ENCODE results near the gene OLFM4.

Gene OLFM4

GRCh38 chr13:53017433-53017970, 11.1 kb upstream of the OLFM4 start:
- H3K27ac ChIP-seq (ENCODE audit: low read length) = no peak overlapping the region
- H3K36me3 ChIP-seq (ENCODE audit: insufficient read depth, low read depth, low read length) = no peaks in the 10 kb centered on the region
- no peak overlapping the region for H3K9ac ChIP-seq (ENCODE audit: low read depth, low read length)
- H3K9me3 ChIP-seq (ENCODE audit: insufficient read depth, low read depth, low read length) = no peaks in the 10 kb centered on the region
- H3K4me3 ChIP-seq (ENCODE audit: low read length) = no peak overlapping the region
- H3K4me1 ChIP-seq (ENCODE audit: insufficient read depth, low read length) = peaks cover 11% of the 10 kb centered on the region; the same call in 1 of the 2 replicates
- no peaks in the 10 kb centered on the region for H3K27me3 ChIP-seq (ENCODE audit: insufficient read depth, low read length)

- Histone ChIP-seq H3K36me3 (ENCODE audit: insufficient read depth, low read depth, low read length) (no peaks in the 10 kb centered on the region), H3K27me3 (ENCODE audit: insufficient read depth, low read length) (no peaks in the 10 kb centered on the region), H3K27ac (ENCODE audit: low read length) (no peak overlapping the region), H3K9ac (ENCODE audit: low read depth, low read length) (no peak overlapping the region), H3K9me3 (ENCODE audit: insufficient read depth, low read depth, low read length) (no peaks in the 10 kb centered on the region), H3K4me3 (ENCODE audit: low read length) (no peak overlapping the region), H3K4me1 (ENCODE audit: insufficient read depth, low read length) (peaks cover 11% of the 10 kb centered on the region; the same call in 1 of the 2 replicates)
These were observed 9.6 kb upstream of the OLFM4 start for GRCh38 chr13:53018690-53019647.

DNA sequence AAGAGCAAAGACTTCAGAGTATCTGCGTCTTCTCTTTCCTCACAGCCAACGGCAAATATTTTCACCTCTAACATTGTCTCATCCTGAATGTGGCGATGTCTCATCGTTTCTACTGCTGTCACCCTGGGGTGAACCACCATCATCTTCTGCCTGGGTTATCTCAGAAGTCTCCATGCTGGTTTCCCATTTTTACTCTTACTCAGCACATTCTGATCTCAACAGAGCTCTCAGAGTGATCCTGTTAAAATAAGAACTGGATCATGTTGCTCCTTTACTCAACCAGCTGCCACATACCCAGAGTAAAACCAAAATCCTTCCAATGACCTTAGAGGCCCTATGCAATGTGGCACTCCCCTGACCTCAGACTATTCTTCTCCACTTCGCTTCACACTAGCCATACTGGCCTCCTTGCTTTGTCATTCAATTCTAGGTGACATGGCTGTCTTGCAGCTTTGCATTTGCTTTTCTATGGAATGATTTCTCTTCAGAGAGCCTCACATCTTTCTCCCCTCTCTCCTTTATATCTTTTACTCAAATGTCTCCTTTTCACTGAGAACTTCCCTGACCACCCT, 7.8 kb upstream of the OLFM4 start:
- Histone ChIP-seq H3K4me1 (ENCODE audit: insufficient read depth, low read length) (peaks cover 11% of the 10 kb centered on the region; the same call in 1 of the 2 replicates), H3K27ac (ENCODE audit: low read length) (no peak overlapping the region), H3K9ac (ENCODE audit: low read depth, low read length) (no peak overlapping the region), H3K36me3 (ENCODE audit: insufficient read depth, low read depth, low read length) (no peaks in the 10 kb centered on the region), H3K4me3 (ENCODE audit: low read length) (no peak overlapping the region), H3K27me3 (ENCODE audit: insufficient read depth, low read length) (no peaks in the 10 kb centered on the region), H3K9me3 (ENCODE audit: insufficient read depth, low read depth, low read length) (no peaks in the 10 kb centered on the region)

DNA sequence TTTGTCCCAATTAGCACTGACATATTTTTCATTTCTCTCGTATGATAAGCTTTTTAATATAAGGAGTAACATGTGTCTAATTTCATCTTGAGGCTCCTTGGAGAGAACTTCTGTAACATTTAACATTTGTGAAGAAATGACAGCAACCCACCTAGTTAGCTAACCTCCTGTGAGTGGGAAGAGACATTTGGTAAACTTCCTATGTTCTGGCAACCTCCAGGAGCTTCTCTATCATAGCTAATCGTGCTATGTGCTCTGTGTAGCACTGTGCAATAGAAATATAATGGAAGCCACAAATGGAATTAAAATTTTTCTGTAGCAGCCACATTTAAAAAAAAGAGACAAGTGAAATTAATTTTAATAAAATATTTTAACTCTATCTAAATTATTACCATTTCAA, 5.4 kb upstream of the OLFM4 start:
- peaks cover 11% of the 10 kb centered on the region; the same call in 1 of the 2 replicates for H3K4me1 ChIP-seq (ENCODE audit: insufficient read depth, low read length)
- H3K27ac ChIP-seq (ENCODE audit: low read length) = no peak overlapping the region
- H3K4me3 ChIP-seq (ENCODE audit: low read length) = no peak overlapping the region
- no peaks in the 10 kb centered on the region for H3K27me3 ChIP-seq (ENCODE audit: insufficient read depth, low read length)
- H3K9me3 ChIP-seq (ENCODE audit: insufficient read depth, low read depth, low read length) = no peaks in the 10 kb centered on the region
- H3K9ac ChIP-seq (ENCODE audit: low read depth, low read length) = no peak overlapping the region
- H3K36me3 ChIP-seq (ENCODE audit: insufficient read depth, low read depth, low read length) = no peaks in the 10 kb centered on the region

DNA sequence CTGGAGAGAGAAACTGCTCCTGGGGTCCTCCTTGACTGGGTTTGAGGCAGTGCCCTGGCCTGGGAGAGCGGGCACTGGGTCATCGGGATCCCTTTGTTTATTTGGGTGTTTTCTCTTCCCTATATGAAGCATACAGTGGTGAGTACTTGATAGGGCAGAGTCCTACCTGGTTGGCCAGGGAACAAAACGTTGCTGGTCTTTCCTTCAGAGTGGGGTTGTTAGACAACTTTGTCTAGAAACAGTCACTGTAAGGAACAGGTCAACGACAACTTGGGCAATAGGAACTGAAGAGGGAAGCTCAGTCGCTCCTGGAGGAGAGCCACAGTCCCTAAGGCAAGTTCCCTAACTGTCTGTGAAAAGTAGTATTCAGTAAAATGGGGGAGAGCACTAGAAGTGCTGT, 550 bp upstream of the OLFM4 start:
- Histone ChIP-seq H3K27ac (ENCODE audit: low read length) (no peak overlapping the region), H3K9me3 (ENCODE audit: insufficient read depth, low read depth, low read length) (no peaks in the 10 kb centered on the region), H3K4me3 (ENCODE audit: low read length) (no peak overlapping the region), H3K4me1 (ENCODE audit: insufficient read depth, low read length) (no peaks in the 10 kb centered on the region), H3K36me3 (ENCODE audit: insufficient read depth, low read depth, low read length) (no peaks in the 10 kb centered on the region), H3K27me3 (ENCODE audit: insufficient read depth, low read length) (no peaks in the 10 kb centered on the region), H3K9ac (ENCODE audit: low read depth, low read length) (no peak overlapping the region)

DNA sequence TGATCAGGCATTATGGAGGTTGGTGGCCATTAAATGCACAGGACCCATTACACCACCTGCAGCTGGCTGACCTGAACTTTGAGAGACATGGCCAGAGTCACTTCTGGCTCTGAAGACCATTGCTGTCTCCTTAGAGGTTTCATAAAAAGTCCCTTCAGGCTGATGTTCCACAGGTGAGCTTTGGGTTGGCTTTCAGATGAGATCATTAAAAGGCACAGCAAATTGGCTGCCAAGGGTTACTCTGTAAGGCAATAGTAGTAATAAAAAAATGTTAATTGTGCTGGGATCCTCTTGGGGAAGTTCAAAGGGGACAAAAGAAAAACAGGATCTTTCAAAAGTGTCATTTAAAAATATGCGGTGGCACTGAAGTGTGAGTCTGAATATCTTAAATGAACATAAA, 4.2 kb downstream of the OLFM4 start:
- Histone ChIP-seq H3K27me3 (ENCODE audit: insufficient read depth, low read length) (no peaks in the 10 kb centered on the region), H3K4me3 (ENCODE audit: low read length) (no peak overlapping the region), H3K9me3 (ENCODE audit: insufficient read depth, low read depth, low read length) (no peaks in the 10 kb centered on the region), H3K36me3 (ENCODE audit: insufficient read depth, low read depth, low read length) (no peaks in the 10 kb centered on the region), H3K4me1 (ENCODE audit: insufficient read depth, low read length) (no peaks in the 10 kb centered on the region), H3K9ac (ENCODE audit: low read depth, low read length) (no peak overlapping the region), H3K27ac (ENCODE audit: low read length) (no peak overlapping the region)

GRCh38 chr13:53038993-53039392, 10.4 kb downstream of the OLFM4 start:
- H3K4me1 ChIP-seq (ENCODE audit: insufficient read depth, low read length) = no peaks in the 10 kb centered on the region
- no peaks in the 10 kb centered on the region for H3K9me3 ChIP-seq (ENCODE audit: insufficient read depth, low read depth, low read length)
- H3K27me3 ChIP-seq (ENCODE audit: insufficient read depth, low read length) = no peaks in the 10 kb centered on the region

GRCh38 chr13:53041968-53042516, 13.4 kb downstream of the OLFM4 start:
- Histone ChIP-seq H3K4me3 (ENCODE audit: low read length) (no peak overlapping the region), H3K9me3 (ENCODE audit: insufficient read depth, low read depth, low read length) (no peaks in the 10 kb centered on the region), H3K4me1 (ENCODE audit: insufficient read depth, low read length) (no peaks in the 10 kb centered on the region), H3K27me3 (ENCODE audit: insufficient read depth, low read length) (no peaks in the 10 kb centered on the region), H3K36me3 (ENCODE audit: insufficient read depth, low read depth, low read length) (no peaks in the 10 kb centered on the region), H3K9ac (ENCODE audit: low read depth, low read length) (no peak overlapping the region), H3K27ac (ENCODE audit: low read length) (no peak overlapping the region)

More at GRCh38 chr13:53038993-53039392, 10.4 kb downstream of the OLFM4 start:
- Histone ChIP-seq H3K36me3 (ENCODE audit: insufficient read depth, low read depth, low read length) (no peaks in the 10 kb centered on the region), H3K9ac (ENCODE audit: low read depth, low read length) (no peak overlapping the region), H3K27ac (ENCODE audit: low read length) (no peak overlapping the region), H3K4me3 (ENCODE audit: low read length) (no peak overlapping the region)

DNA sequence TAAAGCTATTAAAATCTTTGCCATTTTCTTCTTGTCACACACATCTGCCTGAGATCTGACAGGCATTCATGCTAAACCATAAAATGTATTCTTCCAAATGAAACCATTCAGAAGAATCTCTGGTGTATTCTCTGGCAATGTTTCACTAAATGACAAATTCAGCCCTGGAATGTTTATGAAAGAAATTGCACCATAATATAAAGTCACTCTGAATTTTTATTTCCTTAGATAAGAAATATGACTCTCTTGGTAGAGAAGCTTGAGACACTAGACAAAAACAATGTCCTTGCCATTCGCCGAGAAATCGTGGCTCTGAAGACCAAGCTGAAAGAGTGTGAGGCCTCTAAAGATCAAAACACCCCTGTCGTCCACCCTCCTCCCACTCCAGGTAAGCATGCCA, 14.3 kb downstream of the OLFM4 start:
- Histone ChIP-seq H3K27me3 (ENCODE audit: insufficient read depth, low read length) (no peaks in the 10 kb centered on the region), H3K36me3 (ENCODE audit: insufficient read depth, low read depth, low read length) (no peaks in the 10 kb centered on the region), H3K27ac (ENCODE audit: low read length) (no peak overlapping the region), H3K9ac (ENCODE audit: low read depth, low read length) (no peak overlapping the region), H3K4me1 (ENCODE audit: insufficient read depth, low read length) (no peaks in the 10 kb centered on the region), H3K9me3 (ENCODE audit: insufficient read depth, low read depth, low read length) (no peaks in the 10 kb centered on the region), H3K4me3 (ENCODE audit: low read length) (no peak overlapping the region)

DNA sequence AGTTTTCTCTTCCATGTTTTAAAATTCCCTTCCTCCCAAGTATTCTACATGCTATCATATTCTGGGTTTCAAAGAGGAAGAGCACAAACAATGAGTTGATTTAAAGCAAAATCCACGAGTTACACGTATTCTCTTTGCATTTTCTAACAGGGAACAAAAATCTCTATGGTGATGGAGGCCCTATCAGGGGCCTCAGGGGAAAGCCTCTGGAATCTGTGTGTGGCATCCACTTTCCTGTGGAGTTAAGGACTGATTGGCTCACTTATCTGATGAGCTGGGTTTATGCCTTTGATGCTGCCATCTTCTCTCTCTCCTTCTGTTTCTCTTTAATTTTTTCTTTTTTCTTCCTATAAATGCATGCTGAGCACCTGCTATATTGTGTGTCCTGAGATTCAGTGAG, 14.8 kb downstream of the OLFM4 start:
- Histone ChIP-seq H3K4me1 (ENCODE audit: insufficient read depth, low read length) (no peaks in the 10 kb centered on the region), H3K27me3 (ENCODE audit: insufficient read depth, low read length) (no peaks in the 10 kb centered on the region), H3K36me3 (ENCODE audit: insufficient read depth, low read depth, low read length) (no peaks in the 10 kb centered on the region), H3K27ac (ENCODE audit: low read length) (no peak overlapping the region), H3K4me3 (ENCODE audit: low read length) (no peak overlapping the region), H3K9ac (ENCODE audit: low read depth, low read length) (no peak overlapping the region), H3K9me3 (ENCODE audit: insufficient read depth, low read depth, low read length) (no peaks in the 10 kb centered on the region)

- Histone ChIP-seq H3K36me3 (ENCODE audit: insufficient read depth, low read depth, low read length) (no peaks in the 10 kb centered on the region), H3K27ac (ENCODE audit: low read length) (no peak overlapping the region), H3K9ac (ENCODE audit: low read depth, low read length) (no peak overlapping the region), H3K27me3 (ENCODE audit: insufficient read depth, low read length) (no peaks in the 10 kb centered on the region), H3K4me3 (ENCODE audit: low read length) (no peak overlapping the region), H3K4me1 (ENCODE audit: insufficient read depth, low read length) (no peaks in the 10 kb centered on the region), H3K9me3 (ENCODE audit: insufficient read depth, low read depth, low read length) (no peaks in the 10 kb centered on the region)
These were observed 16.6 kb downstream of the OLFM4 start for GRCh38 chr13:53045189-53045588.
